ENCODE measurements around the gene OR2T5.
"Not testable (repeated sequence)": the region's sequence is repeated elsewhere in the genome, so short reads cannot be mapped to it uniquely, and the experiment has no call there.

Gene OR2T5

DNA sequence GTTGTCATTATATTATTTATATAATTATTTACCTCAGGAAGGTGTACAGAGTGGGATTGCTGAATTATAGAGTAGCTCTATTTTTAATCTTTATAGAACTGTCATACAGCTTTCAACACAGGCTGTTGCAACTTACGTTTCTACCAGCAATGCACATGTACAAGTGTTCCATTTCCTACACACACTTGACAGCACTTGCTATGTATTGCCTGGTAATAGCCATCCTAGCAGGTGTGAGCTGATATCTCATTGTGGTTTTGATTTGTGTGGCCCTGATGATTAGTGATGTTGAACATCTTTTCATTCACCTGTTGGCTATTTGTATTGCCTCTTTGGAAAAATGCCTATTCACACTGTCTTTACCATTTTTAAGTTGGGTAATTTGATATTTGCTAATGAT lies 12.7 kb upstream of the OR2T5 start:
- H4K91ac ChIP-seq (ENCODE audit: low read depth, low read length, poor library complexity); H3K4me2 ChIP-seq (ENCODE audit: insufficient read depth, low read length, poor library complexity, severe bottlenecking); H2BK15ac ChIP-seq (ENCODE audit: low read length); H3K23ac ChIP-seq (ENCODE audit: low read depth, low read length, poor library complexity); H3K4me1 ChIP-seq (ENCODE audit: control insufficient read depth in 2 of 2, insufficient read depth in 1 of 2, low read depth in 1 of 2, low read length in 2 of 2); H2AK5ac ChIP-seq (ENCODE audit: low read depth, low read length); H3K27me3 ChIP-seq (ENCODE audit: control insufficient read depth in 3 of 3, insufficient read depth in 3 of 3, low read depth in 1 of 3, low read length in 3 of 3); H3K36me3 ChIP-seq (replicated peaks in 1 of 2; ENCODE audit: control insufficient read depth in 2 of 2, insufficient read depth in 2 of 2, low read length in 2 of 2); H2BK12ac ChIP-seq (ENCODE audit: low read length); H4K8ac ChIP-seq (ENCODE audit: low read depth, low read length); H3K9me3 ChIP-seq (replicated peaks in 1 of 2; ENCODE audit: control insufficient read depth in 2 of 2, insufficient read depth in 1 of 2, low read depth in 1 of 2, low read length in 2 of 2); DNase-seq (ENCODE audit: low spot score); H3K4me3 ChIP-seq (ENCODE audit: low read length in 2 of 2); H3K79me1 ChIP-seq (ENCODE audit: low read depth, low read length); H2BK5ac ChIP-seq (ENCODE audit: low read length); H3K9ac ChIP-seq (ENCODE audit: low read depth, low read length, poor library complexity); H2AFZ ChIP-seq (ENCODE audit: low read length); H3K18ac ChIP-seq (ENCODE audit: low read length); H3K27ac ChIP-seq (replicated peaks; ENCODE audit: low read length); H2BK120ac ChIP-seq (ENCODE audit: low read depth, low read length); H3K14ac ChIP-seq (ENCODE audit: low read length); H3K4ac ChIP-seq (ENCODE audit: low read length): not testable (repeated sequence)
- no CpG with 5 or more reads among the region's 1 CpG for WGBS, 2 donors (ENCODE audit: extremely low coverage in 2 of 2, insufficient read length in 2 of 2, insufficient replicate concordance in 1 of 2)

DNA sequence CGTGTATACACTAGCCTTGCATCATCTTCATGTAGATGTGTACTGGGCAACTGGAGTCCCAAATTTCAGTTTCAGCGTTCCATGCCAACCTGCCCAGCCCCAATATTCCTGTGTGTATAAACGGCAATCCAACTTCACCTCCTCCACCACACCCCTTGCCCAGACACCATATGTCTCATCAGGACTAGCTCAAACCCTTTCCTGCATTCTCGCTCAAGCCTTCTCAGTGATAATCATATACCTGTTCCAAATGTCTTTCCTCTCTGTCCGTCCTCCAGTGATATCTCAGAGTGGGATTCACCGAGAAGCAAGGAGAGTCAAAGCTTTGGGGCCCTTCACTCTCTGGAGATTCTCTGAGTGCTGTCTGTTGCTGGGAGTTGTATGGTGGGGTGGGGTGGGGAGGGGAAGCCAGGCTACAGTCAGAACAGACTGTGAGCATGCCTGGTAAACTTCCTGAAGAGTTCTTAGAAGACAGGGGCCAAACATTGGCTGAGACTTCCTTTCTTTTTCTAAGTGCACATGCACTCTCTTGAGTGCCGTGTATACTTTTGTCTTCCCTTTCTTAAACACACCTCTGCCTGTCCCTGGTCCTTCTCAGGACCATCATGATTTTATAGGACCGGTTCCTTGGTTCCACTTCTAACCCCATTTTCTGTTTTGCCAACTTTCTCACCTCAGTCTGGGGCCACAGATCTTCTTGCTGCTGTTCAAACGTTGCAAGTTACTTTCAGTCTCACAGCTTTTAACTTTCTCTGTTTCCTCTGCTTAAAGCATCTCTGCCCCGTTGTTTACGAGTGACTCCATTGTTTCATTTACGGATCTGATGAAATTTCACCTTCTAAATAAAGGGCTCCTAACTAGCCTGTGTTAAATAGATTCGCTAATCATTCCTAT lies 6.5 kb upstream of the OR2T5 start:
- not testable (repeated sequence) for H3K27me3 ChIP-seq (ENCODE audit: control insufficient read depth in 3 of 3, insufficient read depth in 3 of 3, low read depth in 1 of 3, low read length in 3 of 3); H3K18ac ChIP-seq (ENCODE audit: low read length); H3K4me1 ChIP-seq (ENCODE audit: control insufficient read depth in 2 of 2, insufficient read depth in 1 of 2, low read depth in 1 of 2, low read length in 2 of 2); H4K91ac ChIP-seq (ENCODE audit: low read depth, low read length, poor library complexity); H3K23ac ChIP-seq (ENCODE audit: low read depth, low read length, poor library complexity); H3K9ac ChIP-seq (ENCODE audit: low read depth, low read length, poor library complexity); H2BK12ac ChIP-seq (ENCODE audit: low read length); H3K4me3 ChIP-seq (ENCODE audit: low read length in 2 of 2); H2AK5ac ChIP-seq (ENCODE audit: low read depth, low read length); H2AFZ ChIP-seq (ENCODE audit: low read length); H2BK120ac ChIP-seq (ENCODE audit: low read depth, low read length); H4K8ac ChIP-seq (ENCODE audit: low read depth, low read length); H3K79me1 ChIP-seq (ENCODE audit: low read depth, low read length); DNase-seq (ENCODE audit: low spot score); H3K14ac ChIP-seq (ENCODE audit: low read length); H3K4ac ChIP-seq (ENCODE audit: low read length); H2BK5ac ChIP-seq (ENCODE audit: low read length); H2BK15ac ChIP-seq (ENCODE audit: low read length); H3K9me3 ChIP-seq (replicated peaks in 1 of 2; ENCODE audit: control insufficient read depth in 2 of 2, insufficient read depth in 1 of 2, low read depth in 1 of 2, low read length in 2 of 2); H3K27ac ChIP-seq (replicated peaks; ENCODE audit: low read length); H3K36me3 ChIP-seq (replicated peaks in 1 of 2; ENCODE audit: control insufficient read depth in 2 of 2, insufficient read depth in 2 of 2, low read length in 2 of 2); H3K4me2 ChIP-seq (ENCODE audit: insufficient read depth, low read length, poor library complexity, severe bottlenecking)
- no CpG with 5 or more reads among the region's 13 CpGs for WGBS, 2 donors (ENCODE audit: extremely low coverage in 2 of 2, insufficient read length in 2 of 2, insufficient replicate concordance in 1 of 2)

DNA sequence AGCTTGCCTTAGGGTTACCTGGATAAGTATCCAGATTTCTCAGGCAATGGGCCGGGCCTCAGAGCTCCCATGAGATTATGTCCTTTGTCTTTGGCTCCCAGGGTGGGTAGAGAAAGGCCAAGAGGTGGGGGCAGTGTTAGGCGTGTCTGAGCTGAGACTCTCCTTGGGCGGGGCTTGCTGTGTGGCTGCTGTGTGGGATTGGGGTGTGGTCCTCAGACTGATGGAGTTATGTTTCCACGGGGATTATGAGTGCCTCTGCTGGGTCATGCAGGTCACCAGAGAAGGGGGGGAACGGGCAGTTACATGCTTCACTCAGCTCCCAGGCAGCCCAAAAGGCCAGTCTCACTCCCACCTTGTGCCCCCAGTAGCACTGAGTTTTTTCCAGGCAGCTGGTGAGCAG lies 8.3 kb downstream of the OR2T5 start:
- not testable (repeated sequence) for H3K23ac ChIP-seq (ENCODE audit: low read depth, low read length, poor library complexity); H4K91ac ChIP-seq (ENCODE audit: low read depth, low read length, poor library complexity); H3K27me3 ChIP-seq (ENCODE audit: control insufficient read depth in 3 of 3, insufficient read depth in 3 of 3, low read depth in 1 of 3, low read length in 3 of 3)

DNA sequence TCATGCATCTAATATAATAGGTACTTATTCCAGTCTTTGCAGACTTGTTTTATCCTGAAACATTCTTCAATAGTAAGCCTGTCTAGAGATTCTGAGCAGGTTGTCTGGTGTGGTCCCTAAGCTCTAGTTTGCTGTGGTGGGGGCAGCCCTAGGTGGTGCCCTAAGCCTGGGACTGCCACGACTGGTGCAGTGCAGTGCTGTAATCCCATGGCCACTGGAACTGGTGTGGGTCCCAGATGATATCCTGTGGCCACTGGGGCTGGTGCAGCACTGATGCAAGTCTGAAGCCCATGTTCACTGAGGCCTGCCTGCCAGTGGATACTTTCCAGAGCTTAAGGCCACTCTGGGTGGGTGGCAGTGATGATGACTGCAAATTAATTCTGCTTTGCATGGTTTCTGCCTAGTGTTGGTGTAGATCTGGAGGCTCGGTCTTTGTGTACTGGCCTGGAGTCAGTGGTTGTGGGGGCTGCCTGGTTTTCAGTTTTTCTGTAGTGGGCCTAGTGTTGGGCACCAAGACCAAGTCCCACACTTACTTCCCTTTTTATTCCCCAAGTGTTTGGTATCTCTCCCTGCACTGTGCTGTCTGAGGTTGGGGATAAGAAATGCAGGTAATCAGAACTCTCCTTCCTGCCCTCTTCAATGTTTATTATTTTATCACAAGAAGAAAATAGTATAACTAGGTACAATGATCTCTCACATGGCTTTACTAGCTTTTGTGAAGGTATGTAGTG lies 12.1 kb downstream of the OR2T5 start:
- H4K91ac ChIP-seq (ENCODE audit: low read depth, low read length, poor library complexity); H3K36me3 ChIP-seq (replicated peaks in 1 of 2; ENCODE audit: control insufficient read depth in 2 of 2, insufficient read depth in 2 of 2, low read length in 2 of 2); H3K27ac ChIP-seq (replicated peaks; ENCODE audit: low read length); H2AFZ ChIP-seq (ENCODE audit: low read length); H3K4me2 ChIP-seq (ENCODE audit: insufficient read depth, low read length, poor library complexity, severe bottlenecking); H3K9me3 ChIP-seq (replicated peaks in 1 of 2; ENCODE audit: control insufficient read depth in 2 of 2, insufficient read depth in 1 of 2, low read depth in 1 of 2, low read length in 2 of 2); H2BK12ac ChIP-seq (ENCODE audit: low read length); H3K79me1 ChIP-seq (ENCODE audit: low read depth, low read length); H2BK15ac ChIP-seq (ENCODE audit: low read length); H2AK5ac ChIP-seq (ENCODE audit: low read depth, low read length); DNase-seq (ENCODE audit: low spot score); H3K27me3 ChIP-seq (ENCODE audit: control insufficient read depth in 3 of 3, insufficient read depth in 3 of 3, low read depth in 1 of 3, low read length in 3 of 3); H3K4ac ChIP-seq (ENCODE audit: low read length); H3K4me3 ChIP-seq (ENCODE audit: low read length in 2 of 2); H3K4me1 ChIP-seq (ENCODE audit: control insufficient read depth in 2 of 2, insufficient read depth in 1 of 2, low read depth in 1 of 2, low read length in 2 of 2); H3K14ac ChIP-seq (ENCODE audit: low read length); H3K18ac ChIP-seq (ENCODE audit: low read length); H2BK120ac ChIP-seq (ENCODE audit: low read depth, low read length); H4K8ac ChIP-seq (ENCODE audit: low read depth, low read length); H2BK5ac ChIP-seq (ENCODE audit: low read length); H3K9ac ChIP-seq (ENCODE audit: low read depth, low read length, poor library complexity); H3K23ac ChIP-seq (ENCODE audit: low read depth, low read length, poor library complexity): not testable (repeated sequence)
- WGBS, 2 donors (ENCODE audit: extremely low coverage in 2 of 2, insufficient read length in 2 of 2, insufficient replicate concordance in 1 of 2): no CpG with 5 or more reads among the region's 2 CpGs

More for the DNA sequence above, 8.3 kb downstream of the OR2T5 start:
- H2BK12ac ChIP-seq (ENCODE audit: low read length); H3K14ac ChIP-seq (ENCODE audit: low read length); DNase-seq (ENCODE audit: low spot score); H3K27ac ChIP-seq (replicated peaks; ENCODE audit: low read length); H2BK5ac ChIP-seq (ENCODE audit: low read length); H2AK5ac ChIP-seq (ENCODE audit: low read depth, low read length); H3K9me3 ChIP-seq (replicated peaks in 1 of 2; ENCODE audit: control insufficient read depth in 2 of 2, insufficient read depth in 1 of 2, low read depth in 1 of 2, low read length in 2 of 2); H3K36me3 ChIP-seq (replicated peaks in 1 of 2; ENCODE audit: control insufficient read depth in 2 of 2, insufficient read depth in 2 of 2, low read length in 2 of 2); H3K9ac ChIP-seq (ENCODE audit: low read depth, low read length, poor library complexity); H3K4ac ChIP-seq (ENCODE audit: low read length); H2BK120ac ChIP-seq (ENCODE audit: low read depth, low read length); H3K79me1 ChIP-seq (ENCODE audit: low read depth, low read length); H2BK15ac ChIP-seq (ENCODE audit: low read length); H2AFZ ChIP-seq (ENCODE audit: low read length); H3K4me1 ChIP-seq (ENCODE audit: control insufficient read depth in 2 of 2, insufficient read depth in 1 of 2, low read depth in 1 of 2, low read length in 2 of 2); H3K4me3 ChIP-seq (ENCODE audit: low read length in 2 of 2); H4K8ac ChIP-seq (ENCODE audit: low read depth, low read length); H3K18ac ChIP-seq (ENCODE audit: low read length); H3K4me2 ChIP-seq (ENCODE audit: insufficient read depth, low read length, poor library complexity, severe bottlenecking): not testable (repeated sequence)
- WGBS, 2 donors (ENCODE audit: extremely low coverage in 2 of 2, insufficient read length in 2 of 2, insufficient replicate concordance in 1 of 2): no CpG with 5 or more reads among the region's 5 CpGs

Data from neuronal stem cell (in vitro differentiated cells).